Epithelial cell of prostate (primary cell): ENCODE measurements around the gene PARVB.

Source experiments
- DNase-seq: peaks from one replicate; pipeline ENCODE4 v3.0.0-alpha.2; 2011; ENCODE audit warnings: low read depth, low spot score
- H3K27ac ChIP-seq: fragments of 450-650 bp; 2 replicates; pipeline ENCODE4 v1.5.1; 2017; ENCODE audit warnings: mild to moderate bottlenecking

Gene PARVB

DNA sequence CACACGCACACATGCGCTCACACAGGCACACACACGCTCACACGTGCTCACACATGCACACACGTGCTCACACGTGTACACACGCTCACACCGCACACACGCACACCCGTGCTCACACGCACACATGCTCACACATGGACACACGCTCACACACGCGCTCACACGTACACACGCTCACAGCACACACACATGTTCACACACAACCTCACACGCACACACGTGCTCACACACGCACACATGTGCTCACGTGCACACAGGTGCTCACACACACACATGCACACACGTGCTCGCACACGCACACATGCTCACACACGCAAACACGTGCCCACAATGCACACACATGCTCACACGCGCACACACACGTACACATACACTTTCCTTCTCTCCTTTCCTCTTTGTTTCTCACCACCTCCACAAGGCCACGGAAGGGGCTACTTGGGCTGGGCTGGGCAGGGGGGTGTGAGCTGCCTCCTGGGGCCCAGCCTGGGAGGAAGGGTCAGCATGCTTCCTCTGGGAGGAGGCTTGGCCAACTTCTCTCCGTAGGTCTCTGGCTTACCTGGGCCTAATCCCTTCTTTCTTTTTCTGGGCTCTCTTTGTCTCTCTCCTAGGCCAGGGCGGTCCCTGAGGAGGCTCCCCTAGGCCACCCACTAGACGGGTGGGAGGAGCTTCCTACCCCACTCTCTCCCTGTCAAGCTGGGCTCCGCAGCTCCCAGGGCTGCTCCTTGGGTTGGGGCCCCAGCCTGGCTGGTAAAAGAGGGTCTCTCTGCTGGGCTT, 122.2 kb downstream of the PARVB start:
- H3K27ac ChIP-seq: no peak overlapping the region
- DNase-seq: no peak

DNA sequence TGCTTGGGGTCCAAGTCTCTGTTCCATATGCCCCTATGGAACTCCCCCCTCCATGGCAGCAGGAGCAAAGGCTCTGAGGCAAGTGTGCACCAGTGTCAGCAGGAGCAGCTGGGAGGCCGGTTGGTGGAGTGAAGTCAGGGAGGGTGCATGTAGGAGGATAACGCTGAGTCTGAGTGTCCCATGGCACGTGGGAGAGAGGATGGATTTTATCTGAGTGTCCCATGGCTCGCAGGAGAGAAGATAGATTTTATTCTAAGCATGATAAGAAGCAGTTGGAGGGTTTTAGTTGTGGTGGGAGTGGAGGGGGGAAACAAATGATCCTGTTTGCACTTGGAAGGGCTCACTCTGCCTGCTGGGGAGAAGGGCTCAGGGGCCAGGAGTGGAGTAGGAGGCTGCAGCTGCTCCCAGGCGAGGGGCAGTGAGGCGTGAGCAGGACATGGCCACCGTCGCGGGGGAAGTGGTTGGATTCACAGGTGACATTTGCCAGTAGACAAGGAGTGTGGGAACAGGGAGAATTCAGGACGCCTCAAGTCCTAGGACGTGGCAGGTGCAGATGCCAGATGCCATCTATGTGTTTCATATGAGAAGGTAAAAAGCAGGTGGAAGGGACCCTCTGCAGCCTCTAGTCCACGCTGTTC, 123.0 kb downstream of the PARVB start:
- DNase-seq: no peak

DNA sequence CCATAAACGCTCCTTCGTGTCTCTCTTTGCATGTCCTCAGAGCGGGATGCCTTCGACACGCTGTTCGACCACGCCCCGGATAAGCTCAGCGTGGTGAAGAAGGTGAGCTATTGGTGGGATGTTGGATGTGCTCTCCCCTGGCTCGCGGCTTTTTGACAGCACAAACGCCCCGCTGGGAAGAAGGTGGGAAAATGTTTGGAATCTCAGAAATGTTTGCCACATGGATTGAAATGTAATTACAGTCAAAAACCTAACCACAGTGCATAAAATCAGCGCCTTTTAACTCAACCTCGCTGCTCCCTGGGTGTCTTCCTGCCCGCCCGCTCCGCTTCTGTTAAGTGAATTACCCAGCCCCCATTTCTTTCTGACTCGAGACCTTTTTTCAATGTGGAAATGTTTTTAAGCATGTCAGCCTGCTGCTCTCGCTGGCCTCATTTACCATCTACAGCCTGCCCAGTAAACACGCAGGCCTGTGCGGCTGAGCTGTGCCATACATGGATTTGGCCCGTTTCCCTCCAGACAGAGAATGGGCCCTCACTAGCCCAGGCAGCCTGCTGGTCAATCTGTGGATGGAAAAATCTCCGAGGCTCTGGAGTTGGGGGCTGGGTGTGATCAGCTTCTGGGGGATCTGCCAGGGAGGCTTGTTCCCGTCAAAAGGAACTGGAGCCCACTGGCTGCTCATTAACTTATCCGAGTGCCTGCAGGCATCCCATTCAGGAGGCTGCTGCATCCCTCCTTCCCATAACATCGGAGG, 123.9 kb downstream of the PARVB start:
- DNase-seq: no peak
- no peak overlapping the region for H3K27ac ChIP-seq

More for the DNA sequence above, 123.0 kb downstream of the PARVB start:
- no peak overlapping the region for H3K27ac ChIP-seq

DNA sequence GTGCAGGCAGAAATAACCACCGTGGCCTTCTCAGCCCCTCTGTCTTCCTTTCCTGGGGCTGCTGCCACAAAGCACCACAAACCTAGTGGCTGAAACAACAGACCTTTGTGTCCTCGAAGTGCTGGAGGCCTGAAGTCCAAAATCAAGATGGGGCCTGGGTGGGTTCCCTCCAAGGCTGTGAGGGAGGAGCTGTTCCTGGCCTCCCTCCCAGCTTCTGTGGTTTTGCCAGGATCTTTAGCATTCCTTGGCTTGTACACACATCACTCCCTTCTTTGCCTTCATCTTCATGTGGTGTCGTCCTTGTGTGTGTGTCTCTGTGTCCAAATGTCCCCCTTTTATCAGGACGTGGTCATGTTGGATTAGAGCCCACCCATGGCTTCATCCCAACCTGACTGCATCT, 127.6 kb downstream of the PARVB start:
- DNase-seq: no peak
- H3K27ac ChIP-seq: no peak overlapping the region

DNA sequence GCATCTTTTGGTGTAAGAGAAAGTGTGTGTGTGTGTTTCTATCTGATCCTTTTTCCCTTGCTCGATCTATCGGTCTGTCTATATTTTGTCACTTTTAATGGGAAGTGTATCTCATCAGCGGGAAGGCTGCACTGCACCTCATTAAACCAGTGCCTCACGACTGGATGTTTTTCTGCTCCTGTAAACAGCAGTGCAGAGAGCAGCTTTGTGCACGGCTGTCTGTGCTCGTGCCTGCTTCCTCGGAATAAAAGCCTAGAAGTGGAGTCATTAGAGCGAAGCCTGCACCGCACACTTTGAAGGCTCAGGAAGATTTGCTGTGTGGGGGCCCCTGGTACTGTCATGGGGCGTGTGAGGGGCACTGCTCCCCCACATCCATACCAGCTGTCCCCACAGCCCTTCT, 129.6 kb downstream of the PARVB start:
- H3K27ac ChIP-seq: no peak overlapping the region
- DNase-seq: no peak

DNA sequence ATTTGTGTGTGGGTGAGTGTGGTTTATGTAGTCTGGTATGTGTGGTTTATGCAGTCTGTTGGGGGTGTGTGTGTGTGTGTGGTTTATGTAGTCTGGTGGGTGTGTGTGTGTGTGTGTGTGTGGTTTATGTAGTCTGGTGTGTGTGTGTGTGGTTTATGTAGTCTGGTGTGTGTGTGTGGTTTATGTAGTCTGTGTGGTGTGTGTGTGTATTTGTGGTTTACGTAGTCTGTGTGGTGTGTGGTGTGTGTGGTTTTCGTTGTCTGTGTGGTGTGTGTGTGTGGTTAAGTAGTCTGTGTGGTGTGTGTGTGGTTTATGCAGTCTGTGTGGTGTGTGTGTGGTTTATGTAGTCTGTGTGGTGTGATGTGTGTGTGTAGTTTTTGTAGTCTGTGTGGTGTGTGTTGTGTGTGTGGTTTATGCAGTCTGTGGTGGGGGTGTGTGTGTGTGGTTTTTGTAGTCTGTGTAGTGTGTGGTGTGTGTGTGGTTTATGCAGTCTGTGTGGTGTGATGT, 130.4 kb downstream of the PARVB start:
- H3K27ac ChIP-seq: no peak overlapping the region
- DNase-seq: no peak

DNA sequence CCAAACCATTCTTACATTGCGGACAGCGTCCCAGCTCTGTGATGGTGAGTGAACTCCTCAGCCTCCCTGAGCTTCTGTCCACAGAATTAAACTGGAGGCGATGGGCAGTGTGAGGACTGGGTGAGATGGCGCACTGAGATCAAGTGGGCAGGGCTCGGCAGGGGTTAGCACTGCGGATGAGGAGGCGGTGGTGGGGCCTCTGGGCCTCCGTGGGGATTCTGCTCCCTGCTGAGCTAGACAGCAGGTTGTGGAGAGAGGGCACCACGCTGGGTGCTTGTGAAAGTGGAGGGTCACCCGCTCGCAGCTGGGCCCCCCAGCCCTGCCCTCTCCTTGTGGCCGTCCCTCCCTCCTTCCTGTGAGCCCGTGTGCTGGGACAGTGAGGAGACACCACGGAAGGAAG, 131.0 kb downstream of the PARVB start:
- no peak for DNase-seq
- no peak overlapping the region for H3K27ac ChIP-seq

DNA sequence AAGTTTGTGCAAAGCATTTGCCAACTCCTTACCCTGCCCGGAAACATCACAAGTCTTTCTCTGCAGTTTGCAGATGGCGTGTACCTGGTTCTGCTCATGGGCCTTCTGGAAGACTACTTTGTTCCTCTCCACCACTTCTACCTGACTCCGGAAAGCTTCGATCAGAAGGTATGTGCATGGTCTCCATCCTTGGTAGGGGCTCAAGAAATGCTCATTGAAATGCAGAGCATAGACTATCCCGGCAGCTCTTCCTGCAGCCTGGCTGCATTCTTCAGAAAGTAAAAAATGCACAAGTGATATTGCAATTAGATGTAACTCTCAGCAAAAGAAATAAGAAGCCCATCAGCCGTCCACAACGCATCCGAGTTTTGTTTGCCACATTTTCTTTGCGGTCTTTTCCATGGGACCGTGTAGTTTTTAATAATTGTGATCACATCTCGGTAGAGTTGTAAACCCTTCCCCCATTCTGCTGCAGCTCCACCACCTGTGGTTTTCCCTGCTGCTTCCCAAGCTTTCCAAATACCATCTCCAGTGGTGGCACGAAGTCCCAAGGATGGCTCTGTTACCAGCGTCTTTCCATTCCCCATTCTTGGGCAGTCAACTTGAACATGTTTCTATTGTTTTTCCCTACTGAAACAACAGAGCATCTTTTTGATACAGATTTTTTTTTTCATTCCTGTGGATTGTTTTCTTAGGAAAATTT, 134.0 kb downstream of the PARVB start:
- no peak for DNase-seq
- H3K27ac ChIP-seq: no peak overlapping the region

DNA sequence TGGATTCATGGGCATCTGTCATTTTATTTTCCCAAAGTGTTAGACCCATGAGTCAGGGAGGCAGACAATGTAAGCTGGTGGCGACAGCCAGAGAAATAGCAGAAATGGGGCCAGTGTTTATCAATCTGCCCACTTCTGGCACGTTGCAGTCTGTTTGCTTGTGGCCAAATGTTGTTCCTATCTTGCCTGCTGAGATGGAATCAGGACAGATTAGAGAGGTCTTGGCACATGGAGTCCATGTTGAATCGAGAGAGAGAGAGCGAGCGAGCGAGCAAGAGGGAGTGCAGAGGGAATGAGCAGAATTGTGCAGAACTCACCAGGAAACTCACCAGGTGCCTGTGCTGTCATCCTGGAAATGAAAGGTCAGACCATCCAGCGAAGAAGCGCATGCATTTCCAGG, 134.7 kb downstream of the PARVB start:
- DNase-seq: no peak
- H3K27ac ChIP-seq: no peak overlapping the region

DNA sequence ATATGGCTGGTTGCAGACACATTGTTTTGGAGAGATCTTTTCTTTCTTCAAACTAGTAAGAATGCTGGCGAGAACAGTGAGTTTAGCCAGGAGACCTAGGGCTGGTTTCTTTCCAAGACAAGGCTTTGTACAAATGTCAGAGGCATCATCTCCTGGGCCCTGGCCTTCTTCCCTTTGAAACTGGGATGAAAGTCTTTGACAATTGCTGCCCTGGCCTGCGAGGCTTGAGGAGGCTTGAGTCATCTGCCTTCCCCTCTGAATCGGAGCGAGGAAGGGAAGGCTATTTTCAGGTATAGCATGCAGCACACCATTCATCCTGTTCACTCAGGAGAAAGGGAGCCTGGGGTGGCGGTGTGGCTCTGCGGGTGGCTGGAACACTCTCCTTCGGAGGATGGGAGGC, 135.1 kb downstream of the PARVB start:
- H3K27ac ChIP-seq: no peak overlapping the region
- no peak for DNase-seq

DNA sequence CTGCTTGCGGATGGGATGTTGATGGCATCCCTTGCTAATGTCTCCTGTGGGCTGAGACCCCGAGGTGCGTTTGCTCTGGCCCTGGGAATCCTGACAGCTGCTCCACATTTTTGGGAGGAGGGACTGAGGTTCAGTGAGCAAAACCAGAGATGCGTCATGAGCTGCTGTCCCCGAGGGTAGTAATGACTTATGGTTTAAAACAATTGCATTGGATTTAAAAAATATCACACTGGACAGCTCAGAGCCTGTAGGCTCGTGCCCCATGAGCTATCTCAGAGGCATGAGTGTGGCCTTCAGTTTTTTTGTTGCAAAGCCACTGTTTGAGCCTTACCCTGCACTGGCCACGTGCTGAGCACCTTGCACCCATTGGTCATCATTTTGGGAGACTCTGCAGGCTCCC, 135.7 kb downstream of the PARVB start:
- H3K27ac ChIP-seq: no peak overlapping the region
- no peak for DNase-seq

DNA sequence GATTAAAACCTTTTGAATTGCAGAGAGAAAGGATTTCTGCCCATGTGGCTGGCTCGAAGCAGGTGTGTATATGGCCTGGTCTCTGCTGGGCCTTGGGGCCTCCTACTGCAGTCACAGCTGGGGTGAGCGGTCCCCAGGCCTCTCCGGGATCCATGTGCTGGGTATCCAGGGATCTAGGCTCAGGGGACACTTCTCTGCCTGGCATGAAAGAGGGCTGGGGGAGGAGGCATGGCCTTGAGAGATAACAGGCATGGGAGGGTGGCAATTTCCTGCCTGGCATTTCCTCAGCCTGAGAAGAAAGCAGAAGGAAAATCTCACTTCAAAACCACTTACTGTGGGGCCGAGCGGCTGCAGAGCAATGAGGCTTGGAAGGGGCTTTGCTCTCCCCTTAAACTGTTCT, 136.3 kb downstream of the PARVB start:
- DNase-seq: no peak

DNA sequence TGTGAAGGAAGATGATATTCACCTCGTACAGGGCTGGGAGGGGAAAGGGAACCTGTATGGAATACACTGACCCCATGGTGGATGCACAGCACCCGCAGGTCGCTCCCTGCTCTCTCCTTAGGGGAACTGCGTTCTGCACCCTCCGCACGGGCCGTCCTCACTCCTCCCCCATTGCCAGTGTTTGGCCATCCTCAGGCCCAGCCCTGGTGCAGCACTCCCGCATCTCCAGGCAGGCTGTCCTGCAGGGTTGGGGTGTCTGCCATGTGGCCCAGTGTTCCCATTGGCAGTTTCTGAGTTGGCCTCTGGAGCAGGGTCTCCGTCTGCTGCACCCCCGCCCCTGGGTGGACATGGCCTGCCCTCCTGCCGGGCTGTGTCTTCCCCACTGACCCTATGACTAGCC, 137.6 kb downstream of the PARVB start:
- H3K27ac ChIP-seq: no peak overlapping the region
- no peak for DNase-seq

More for the DNA sequence above, 136.3 kb downstream of the PARVB start:
- no peak overlapping the region for H3K27ac ChIP-seq

DNA sequence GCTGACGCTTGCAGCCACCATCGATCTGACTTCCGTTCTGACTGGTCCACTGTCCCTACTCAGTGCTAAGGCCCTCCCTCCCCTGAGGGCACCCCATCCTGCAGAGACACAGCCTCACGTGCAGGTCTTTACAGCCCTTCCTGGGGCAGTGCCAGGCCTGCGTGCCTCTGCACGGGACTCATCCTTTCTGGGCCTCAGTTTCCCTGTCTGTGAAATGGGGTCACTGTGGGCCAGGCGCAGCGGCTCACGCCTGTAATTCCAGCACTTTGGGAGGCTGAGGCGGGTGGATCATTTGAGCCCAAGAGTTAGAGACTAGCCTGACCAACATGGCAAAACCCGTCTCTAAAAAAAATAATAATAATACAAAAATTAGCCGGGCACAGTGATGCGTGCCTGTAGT, 138.9 kb downstream of the PARVB start:
- no peak overlapping the region for H3K27ac ChIP-seq
- no peak for DNase-seq

DNA sequence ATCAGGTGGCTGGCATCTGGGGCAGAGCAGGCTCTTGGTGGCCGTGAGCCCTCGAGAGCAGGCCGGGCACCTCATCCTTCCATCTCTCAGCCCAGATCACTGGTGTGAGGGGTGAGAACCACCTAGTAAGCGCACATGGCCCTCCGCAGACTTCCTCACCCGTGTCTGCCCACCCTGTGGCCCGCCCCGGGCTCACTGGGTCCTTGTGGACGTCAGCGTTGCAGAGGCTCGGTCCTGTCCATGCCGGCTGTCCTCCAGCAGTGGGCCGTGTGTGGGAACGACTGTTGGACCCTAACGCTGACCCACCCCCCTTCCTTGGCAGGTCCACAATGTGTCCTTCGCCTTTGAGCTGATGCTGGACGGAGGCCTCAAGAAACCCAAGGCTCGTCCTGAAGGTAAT, 139.4 kb downstream of the PARVB start:
- H3K27ac ChIP-seq: no peak overlapping the region
- no peak for DNase-seq

DNA sequence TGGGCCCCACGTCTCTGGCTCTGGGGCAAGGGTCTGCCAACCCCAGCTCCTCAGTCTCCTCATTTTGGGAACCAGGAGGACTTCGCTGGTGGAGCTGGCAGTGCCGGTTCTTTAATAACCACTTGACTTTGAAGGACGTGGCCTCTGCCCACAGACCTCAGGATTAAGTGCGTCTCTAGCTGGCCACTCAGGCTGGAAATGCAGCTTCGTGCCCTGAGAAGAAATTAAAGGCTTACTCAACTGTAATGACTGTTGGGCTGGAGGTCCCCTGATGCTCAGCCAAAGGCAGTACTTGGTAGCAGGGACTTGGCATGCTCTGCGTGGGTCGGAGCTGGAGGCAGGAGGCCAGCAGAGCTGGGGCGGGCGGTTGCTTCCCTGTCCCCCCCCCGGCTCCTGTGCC, 139.9 kb downstream of the PARVB start:
- no peak for DNase-seq
- H3K27ac ChIP-seq: no peak overlapping the region

DNA sequence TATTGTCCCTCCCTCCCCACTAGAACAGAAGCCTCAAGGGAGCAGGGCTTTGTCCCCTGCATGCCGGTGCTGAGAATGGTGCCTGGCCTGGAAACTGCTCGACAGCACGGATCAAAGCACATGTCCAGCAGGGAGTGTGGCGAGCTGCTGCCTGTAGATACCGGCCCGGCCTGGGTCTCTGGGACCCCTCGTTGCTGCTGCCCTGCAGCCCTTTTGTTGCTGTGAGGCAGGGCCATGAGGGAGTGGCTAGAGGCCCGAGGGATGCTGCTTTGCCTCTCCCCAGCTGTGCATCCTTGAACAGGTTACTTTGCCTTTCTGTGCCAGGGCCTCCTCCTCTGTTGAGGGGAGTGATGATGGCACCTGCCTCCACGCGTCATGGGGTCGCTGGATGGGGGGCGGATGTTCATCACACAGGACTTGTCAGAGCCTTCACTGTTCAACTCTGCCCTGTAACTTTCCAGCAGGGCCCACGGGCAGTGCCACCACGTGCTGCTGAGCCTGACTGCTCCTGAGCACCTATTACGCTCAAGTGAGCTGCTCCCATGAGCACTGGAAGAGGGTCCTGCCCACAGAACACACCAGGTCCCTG, 141.3 kb downstream of the PARVB start:
- no peak for DNase-seq
- no peak overlapping the region for H3K27ac ChIP-seq

DNA sequence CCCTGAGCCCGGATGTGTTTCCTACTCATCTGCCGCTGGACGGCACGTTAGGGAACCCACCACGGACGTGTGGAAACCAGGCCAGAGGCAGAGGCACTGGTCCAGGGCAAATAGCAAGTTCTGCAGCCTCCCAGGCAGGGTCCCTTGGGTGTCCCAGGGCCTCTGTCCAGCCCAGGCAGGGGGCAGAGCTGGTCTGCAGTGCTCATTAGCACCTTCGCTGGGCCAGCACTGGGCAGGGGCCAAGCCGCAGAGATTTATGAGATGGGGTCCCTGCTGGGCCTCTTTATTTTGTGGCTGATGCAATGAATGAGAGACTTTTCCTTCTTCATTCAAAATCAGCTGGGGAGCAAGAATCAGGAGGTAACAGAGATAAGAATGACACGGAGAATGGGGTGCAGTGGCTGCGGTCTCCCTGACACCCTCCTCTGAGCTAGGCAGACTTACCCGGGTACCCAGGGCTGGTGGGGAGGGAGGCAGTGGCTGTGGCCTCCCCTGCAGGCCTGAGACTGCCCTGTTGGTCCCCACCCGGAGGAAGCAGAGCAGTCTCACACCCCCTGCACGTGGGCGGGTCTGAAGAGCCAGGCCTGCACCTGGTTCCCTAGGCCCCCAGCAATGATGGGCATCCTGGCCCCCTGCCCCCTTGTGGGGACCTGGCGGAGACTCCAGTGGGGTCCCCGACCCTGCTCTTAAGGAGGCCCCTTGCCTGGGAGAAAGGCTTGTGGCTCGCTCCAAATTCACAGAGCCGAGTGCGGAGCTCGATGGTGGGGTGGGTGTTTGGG, 142.6 kb downstream of the PARVB start:
- H3K27ac ChIP-seq: no peak overlapping the region
- DNase-seq: no peak

DNA sequence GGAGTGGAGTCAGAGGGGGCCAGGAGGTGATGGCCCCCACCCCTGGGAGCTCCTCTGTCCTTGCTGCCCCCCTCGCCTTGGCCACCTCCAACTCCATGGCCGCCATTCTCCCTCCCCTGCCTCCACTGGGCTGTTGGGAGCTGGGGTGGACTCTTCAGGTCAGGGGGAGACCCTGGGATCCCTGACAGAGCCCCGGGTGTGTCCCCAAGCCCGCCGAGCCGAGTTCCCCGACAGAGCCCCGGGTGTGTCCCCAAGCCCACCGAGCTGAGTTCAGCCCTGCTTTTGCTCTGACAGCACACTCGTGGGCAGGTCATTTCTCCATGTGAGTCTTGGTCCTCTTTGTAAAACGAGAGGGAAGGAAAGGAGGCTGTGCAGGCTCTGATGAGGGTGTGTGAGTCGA, 143.4 kb downstream of the PARVB start:
- DNase-seq: no peak

More for the DNA sequence above, 143.4 kb downstream of the PARVB start:
- H3K27ac ChIP-seq: no peak overlapping the region
